T-cell (primary cell): ENCODE measurements around the gene SORD. TPM values are rescaled to one million over a fixed set of nuclear protein-coding genes. Genes with fewer than 3 reads are reported as not detected.

Source experiments
- ATAC-seq, 4 experiments: fragments of 200-7000 bp in 3 of 4; fragments of 150-1000 bp in 1 of 4; cut with Tn5 transposase; replicated peaks in 1 of 4; 1 replicate in 3 of 4; 2 replicates in 1 of 4; pipeline ENCODE4 v1.10.0; 2021; ENCODE audit warnings: moderate library complexity in 3 of 4, mild to moderate bottlenecking in 2 of 4, moderate number of reproducible peaks in 1 of 4
- CTCF ChIA-PET, 2 donors: fragments of 300-600 bp; sonication (Branson Sonifier 250); formaldehyde crosslinking; loops; one replicate each; lab custom pipeline; 2022; ENCODE audit warnings: antibody characterized with exemption in 2 of 2; lab: Charles Lee
- POLR2A ChIA-PET, 2 donors: fragments of 300-600 bp; sonication (Branson Sonifier 250); formaldehyde crosslinking; loops; one replicate each; lab custom pipeline; 2022; ENCODE audit warnings: antibody characterized with exemption in 2 of 2; lab: Charles Lee
- DNase-seq, 35 experiments: peaks; one replicate each; pipeline versions ENCODE4 v3.0.0 to v3.0.0-alpha.2; 2013 to 2023
- H3K27ac ChIP-seq: one replicate; pipeline ENCODE4 v1.5.1; 2013; ENCODE audit warnings: low read length
- H3K27me3 ChIP-seq, 2 experiments: replicated peaks in 1 of 2; 1 replicate in 1 of 2; 2 replicates in 1 of 2; pipeline versions ENCODE4 v1.6.1 to v1.7.0; 2013; ENCODE audit warnings: low read length in 1 of 2, mixed read lengths in 1 of 2; ENCODE audit not compliant: control insufficient read depth in 2 of 2, insufficient read depth in 2 of 2; ENCODE audit errors: extremely low read depth in 1 of 2
- H3K36me3 ChIP-seq, 2 donors: 1 replicate in 1 of 2; 2 replicates in 1 of 2; pipeline versions ENCODE4 v1.6.1 to v1.7.0; 2013; ENCODE audit warnings: low read length in 1 of 2; ENCODE audit not compliant: control insufficient read depth in 2 of 2, insufficient read depth in 1 of 2; ENCODE audit errors: extremely low read depth in 1 of 2
- H3K4me1 ChIP-seq, 2 experiments: 1 replicate in 1 of 2; 2 replicates in 1 of 2; pipeline versions ENCODE4 v1.6.1 to v1.7.0; 2013; ENCODE audit warnings: low read length in 2 of 2, mixed read lengths in 1 of 2; ENCODE audit not compliant: insufficient read depth in 2 of 2, control insufficient read depth in 1 of 2; ENCODE audit errors: extremely low read depth in 1 of 2
- H3K4me3 ChIP-seq, 2 donors: 1 replicate in 1 of 2; 2 replicates in 1 of 2; pipeline versions ENCODE4 v1.5.1 to v1.7.0; 2013; ENCODE audit warnings: mild to moderate bottlenecking in 2 of 2, low read length in 1 of 2, moderate library complexity in 1 of 2; ENCODE audit not compliant: control insufficient read depth in 1 of 2; ENCODE audit errors: extremely low read depth in 1 of 2
- H3K9me3 ChIP-seq: 2 replicates; pipeline ENCODE4 v1.7.0; 2013
- H3K27ac Mint-ChIP-seq, 2 donors: one replicate each; pipeline ENCODE4 v1.8.0; 2020 to 2021; ENCODE audit warnings: mild to moderate bottlenecking in 2 of 2, mixed read lengths in 2 of 2
- H3K27me3 Mint-ChIP-seq, 2 donors: one replicate each; pipeline ENCODE4 v1.8.0; 2021 to 2022; ENCODE audit warnings: mixed read lengths in 2 of 2
- H3K36me3 Mint-ChIP-seq: one replicate; pipeline ENCODE4 v1.8.0; 2021; ENCODE audit warnings: mixed read lengths
- H3K4me1 Mint-ChIP-seq, 3 donors: one replicate each; pipeline ENCODE4 v1.8.0; 2020 to 2022; ENCODE audit warnings: mixed read lengths in 3 of 3, mild to moderate bottlenecking in 1 of 3
- H3K4me3 Mint-ChIP-seq, 3 donors: one replicate each; pipeline ENCODE4 v1.8.0; 2020 to 2022; ENCODE audit warnings: mild to moderate bottlenecking in 3 of 3, mixed read lengths in 3 of 3, moderate library complexity in 3 of 3
- H3K9me3 Mint-ChIP-seq, 3 donors: one replicate each; pipeline ENCODE4 v1.8.0; 2020 to 2022; ENCODE audit warnings: mixed read lengths in 3 of 3
- WGBS: methylation state at CpG from one replicate; pipeline ENCODE4 v1.1.5; 2013; ENCODE audit warnings: missing lambda C conversion rate; ENCODE audit not compliant: insufficient coverage; 5-methylcytosine and 5-hydroxymethylcytosine counted together
- total RNA-seq, 35 experiments: library from RNA in 6 of 35; stranded (reverse) in 6 of 35; fragments of 120-200 nt in 1 of 35; gene quantifications; one replicate each; pipeline versions ENCODE4 v1.2.1 to v1.2.4 and lab custom pipeline; 2013 to 2026

The SORD gene
- total RNA-seq, 5 donors from 2014 or later (not counting 1 experiment from before 2014, with no cell fraction given) = 2.6 to 6.0 (median 5.1) TPM

GRCh38 chr15:45111390-45112142 is 88.6 kb downstream of the SORD start:
- Mint-ChIP-seq H3K36me3 (no peaks in the 10 kb centered on the region), H3K27me3 (peaks cover 66 to 78% of the 10 kb centered on the region in 2 donors), H3K4me3 (peak overlapping the region in 2 of 3 donors; percentile 37 to 62), H3K9me3 (no peaks in the 10 kb centered on the region), H3K4me1 (peaks cover 39 to 46% (median 40%) of the 10 kb centered on the region in 3 donors), H3K27ac (no peak overlapping the region)
- no peak overlapping the region for H3K27ac ChIP-seq
- no peaks in the 10 kb centered on the region for H3K9me3 ChIP-seq
- ATAC-seq = no peak
- DNase-seq = no peak
- ChIA-PET CTCF (no interaction called here), POLR2A (no interaction called here)
- no peak overlapping the region for H3K4me3 ChIP-seq
- peaks cover 32 to 88% of the 10 kb centered on the region in 2 experiments for H3K27me3 ChIP-seq
- no peaks in the 10 kb centered on the region for H3K36me3 ChIP-seq
- H3K4me1 ChIP-seq = peaks cover 0 to 38% of the 10 kb centered on the region in 2 experiments
- 14% methylated on average over 60 of the region's 71 CpGs for WGBS

GRCh38 chr15:45112143-45112590 is 89.2 kb downstream of the SORD start:
- H3K27me3 Mint-ChIP-seq = peaks cover 66 to 81% of the 10 kb centered on the region in 2 donors
- WGBS = 0% methylated on average over 3 of the region's 13 CpGs
- Histone ChIP-seq H3K27ac (no peak overlapping the region), H3K36me3 (no peaks in the 10 kb centered on the region), H3K9me3 (no peaks in the 10 kb centered on the region), H3K4me3 (no peak overlapping the region), H3K4me1 (peaks cover 4 to 44% of the 10 kb centered on the region in 2 experiments), H3K27me3 (peaks cover 36 to 88% of the 10 kb centered on the region in 2 experiments)
- H3K4me1 Mint-ChIP-seq = peaks cover 42 to 48% (median 43%) of the 10 kb centered on the region in 3 donors
- no peak for DNase-seq
- ChIA-PET CTCF (interaction anchor here in 1 of 2 donors (0.6 kb wide), 1 partner anchor 162 kb away, joined by 5 read pairs; no protein-coding TSS in a partner anchor), POLR2A (no interaction called here)
- H3K36me3 Mint-ChIP-seq = no peaks in the 10 kb centered on the region
- peak overlapping the region; percentile 37 to 62 (median 48) for H3K4me3 Mint-ChIP-seq
- H3K9me3 Mint-ChIP-seq = no peaks in the 10 kb centered on the region
- peak in 1 of 4 experiments; percentile 10 for ATAC-seq
- no peak overlapping the region for H3K27ac Mint-ChIP-seq

- ChIA-PET POLR2A (no interaction called here), CTCF (interaction anchor here in 1 of 2 donors (0.6 kb wide), 1 partner anchor 162 kb away, joined by 5 read pairs; no protein-coding TSS in a partner anchor)
- no peaks in the 10 kb centered on the region for H3K36me3 Mint-ChIP-seq
- peak in 2 of 4 experiments; percentile 25 to 26 for ATAC-seq
- WGBS = 7% methylated on average over 53 of the region's 58 CpGs
- Histone ChIP-seq H3K4me1 (peaks cover 7 to 50% of the 10 kb centered on the region in 2 experiments), H3K27ac (no peak overlapping the region), H3K36me3 (no peaks in the 10 kb centered on the region), H3K4me3 (no peak overlapping the region), H3K27me3 (peaks cover 40 to 91% of the 10 kb centered on the region in 2 experiments), H3K9me3 (no peaks in the 10 kb centered on the region)
- H3K9me3 Mint-ChIP-seq = no peaks in the 10 kb centered on the region
- peaks cover 48 to 55% (median 49%) of the 10 kb centered on the region in 3 donors for H3K4me1 Mint-ChIP-seq
- H3K4me3 Mint-ChIP-seq = peak overlapping the region in 2 of 3 donors; percentile 37 to 62
- no peak for DNase-seq
- peaks cover 71 to 83% of the 10 kb centered on the region in 2 donors for H3K27me3 Mint-ChIP-seq
- H3K27ac Mint-ChIP-seq = no peak overlapping the region
Measured at GRCh38 chr15:45112591-45113379, 89.8 kb downstream of the SORD start.

- CTCF ChIA-PET = interaction anchor here in 1 of 2 donors (1.2 kb wide), 1 partner anchor 45 kb away, joined by 3 read pairs; no protein-coding TSS in a partner anchor
- Histone ChIP-seq H3K4me3 (no peak overlapping the region), H3K27me3 (peaks cover 40 to 88% of the 10 kb centered on the region in 2 experiments), H3K36me3 (no peaks in the 10 kb centered on the region), H3K27ac (no peak overlapping the region), H3K4me1 (peaks cover 8 to 53% of the 10 kb centered on the region in 2 experiments), H3K9me3 (no peaks in the 10 kb centered on the region)
- Mint-ChIP-seq H3K27ac (no peak overlapping the region), H3K4me3 (peak overlapping the region in 2 of 3 donors; percentile 31 to 62), H3K27me3 (peaks cover 75 to 89% of the 10 kb centered on the region in 2 donors), H3K4me1 (peaks cover 53 to 59% (median 56%) of the 10 kb centered on the region in 3 donors), H3K9me3 (no peaks in the 10 kb centered on the region), H3K36me3 (no peaks in the 10 kb centered on the region)
- ATAC-seq (no peak), DNase-seq (no peak)
- POLR2A ChIA-PET = no interaction called here
- 0% methylated on average over 3 of the region's 14 CpGs for WGBS
Measured at GRCh38 chr15:45113380-45113990, 90.5 kb downstream of the SORD start.

- Histone ChIP-seq H3K36me3 (no peaks in the 10 kb centered on the region), H3K27ac (no peak within 1 kb of the TSS), H3K4me3 (no peak within 1 kb of the TSS), H3K9me3 (no peaks in the 10 kb centered on the region), H3K27me3 (peaks cover 37 to 88% of the 10 kb centered on the region in 2 experiments), H3K4me1 (peaks cover 8 to 53% of the 10 kb centered on the region in 2 experiments)
- Mint-ChIP-seq H3K9me3 (no peaks in the 10 kb centered on the region), H3K4me3 (peak within 1 kb of the TSS; percentile 5 to 63 (median 42)), H3K27me3 (peaks cover 70 to 86% of the 10 kb centered on the region in 2 donors), H3K27ac (no peak within 1 kb of the TSS), H3K4me1 (peaks cover 53 to 59% (median 56%) of the 10 kb centered on the region in 3 donors), H3K36me3 (no peaks in the 10 kb centered on the region)
- no peak for DNase-seq
- WGBS = 4% methylated on average over 42 of the region's 42 CpGs
- ATAC-seq = no peak
- ChIA-PET CTCF (interaction anchor here in 1 of 2 donors (1.2 kb wide), 1 partner anchor 44 kb away, joined by 3 read pairs; no protein-coding TSS in a partner anchor), POLR2A (no interaction called here)
Measured at GRCh38 chr15:45114076-45114750, 91.2 kb downstream of the SORD start, which contains the start of the genes DUOX2 and DUOXA2. Gene DUOX2 (minus strand): TSS chr15:45114172. CDS start chr15:45113411, 761 bp downstream. Gene DUOXA2 (plus strand): TSS chr15:45114326. CDS start chr15:45114606, 280 bp downstream.
